Inferior parietal cortex (tissue), 1 donor: ENCODE data around the gene TMEM143.

Experiments
- DNase-seq: peaks from one replicate; pipeline ENCODE4 v3.0.0-alpha.2; 2016; ENCODE audit errors: extremely low spot score

The TMEM143 gene

GRCh38 chr19:48359123-48359522 lies 4.6 kb downstream of the TMEM143 start:
- DNase-seq = no peak

DNA sequence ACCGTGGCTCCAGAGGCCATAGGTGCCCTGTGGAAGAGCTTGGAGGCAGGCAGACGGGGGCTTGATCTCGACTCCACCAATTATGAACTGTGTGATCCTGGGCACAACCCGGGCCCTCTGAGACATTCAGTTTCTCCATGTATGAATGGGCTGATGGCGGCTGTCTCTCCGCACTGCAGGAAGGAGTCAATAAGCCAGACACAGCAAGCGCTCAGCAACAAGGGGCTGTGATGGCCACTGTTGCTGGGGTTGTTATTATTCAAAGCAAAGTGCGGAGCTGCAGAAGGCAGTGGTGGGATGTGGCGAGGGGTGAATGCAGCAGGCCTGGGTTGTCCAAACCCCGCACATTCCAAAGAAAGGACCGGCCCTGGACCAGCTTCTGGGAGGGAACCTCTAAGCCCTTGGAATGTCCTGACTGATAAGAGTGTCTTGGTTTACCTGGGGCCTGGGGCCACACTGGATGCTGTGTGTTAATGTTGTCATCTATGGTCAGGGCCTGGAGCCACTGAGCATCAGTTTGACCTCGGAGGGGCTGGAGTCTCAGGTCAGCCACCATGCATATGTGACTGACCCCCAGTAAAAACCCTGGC lies 8.3 kb downstream of the TMEM143 start:
- DNase-seq = no peak

GRCh38 chr19:48354332-48354992 lies 9.3 kb downstream of the TMEM143 start:
- DNase-seq = no peak

DNA sequence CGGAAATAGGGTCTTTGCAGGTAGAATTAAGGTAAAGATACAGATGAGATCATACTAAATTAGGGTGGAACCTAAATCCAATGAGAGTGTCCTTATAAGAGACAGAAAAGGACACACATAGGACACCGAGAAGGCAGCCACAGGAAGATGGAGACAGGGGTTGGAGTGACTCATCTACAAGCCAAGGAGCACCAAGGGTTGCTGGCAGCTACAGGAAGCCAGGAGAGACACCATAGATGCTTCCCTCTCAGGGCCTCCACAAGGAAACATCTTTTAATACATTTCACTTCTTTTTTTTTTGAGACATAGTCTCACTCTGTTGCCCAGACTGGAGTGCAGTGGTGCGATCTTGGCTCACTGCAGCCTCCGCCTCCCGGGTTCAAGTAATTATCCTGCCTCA lies 10.1 kb downstream of the TMEM143 start:
- DNase-seq = no peak

DNA sequence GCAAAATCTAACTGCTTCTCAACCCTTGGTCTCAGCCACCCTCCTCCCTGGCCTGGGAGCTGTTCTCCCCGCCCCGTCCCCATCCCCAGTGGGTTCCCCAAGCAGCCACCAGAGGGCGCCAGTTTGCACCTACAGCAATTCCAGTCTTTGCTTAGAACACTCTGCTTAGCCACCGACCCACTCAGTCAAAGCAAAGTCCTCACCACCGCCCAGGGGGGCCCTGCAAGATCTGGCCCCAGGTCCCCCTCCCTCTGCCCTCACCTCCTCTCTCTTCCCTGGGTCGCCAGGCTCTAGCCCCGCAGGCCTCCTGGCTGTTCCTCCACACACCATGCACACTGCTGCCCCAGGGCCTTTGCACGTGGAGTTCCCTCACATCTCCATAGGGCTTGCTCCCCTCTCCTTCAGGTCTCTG lies 12.4 kb downstream of the TMEM143 start:
- peak; percentile 30 for DNase-seq

DNA sequence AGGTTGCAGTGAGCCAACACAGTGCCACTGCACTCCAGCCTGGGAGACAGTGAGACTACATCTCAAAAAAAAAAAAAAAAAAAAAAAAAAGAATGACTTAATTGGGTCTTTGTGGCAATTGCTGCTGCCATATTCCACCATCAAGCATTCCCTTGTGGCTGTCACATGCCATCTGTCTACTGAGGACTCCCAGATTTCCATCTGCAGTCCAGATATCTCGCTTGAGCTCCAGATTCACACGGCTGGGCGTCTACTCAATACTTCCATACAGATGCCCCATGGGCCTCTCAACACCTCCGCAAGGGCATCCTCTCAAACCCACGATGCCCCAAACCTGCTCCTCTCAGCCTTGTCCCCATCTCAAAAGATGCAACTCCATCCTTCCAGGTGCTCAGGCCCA lies 12.9 kb downstream of the TMEM143 start:
- DNase-seq = no peak

GRCh38 chr19:48348737-48349136 lies 15.0 kb downstream of the TMEM143 start:
- DNase-seq = no peak

GRCh38 chr19:48348045-48348444 lies 15.7 kb downstream of the TMEM143 start:
- DNase-seq = no peak

- DNase-seq = no peak
Measured at GRCh38 chr19:48346191-48346590, 17.5 kb downstream of the TMEM143 start.

- no peak for DNase-seq
Measured at GRCh38 chr19:48344892-48345291, 18.8 kb downstream of the TMEM143 start.

DNA sequence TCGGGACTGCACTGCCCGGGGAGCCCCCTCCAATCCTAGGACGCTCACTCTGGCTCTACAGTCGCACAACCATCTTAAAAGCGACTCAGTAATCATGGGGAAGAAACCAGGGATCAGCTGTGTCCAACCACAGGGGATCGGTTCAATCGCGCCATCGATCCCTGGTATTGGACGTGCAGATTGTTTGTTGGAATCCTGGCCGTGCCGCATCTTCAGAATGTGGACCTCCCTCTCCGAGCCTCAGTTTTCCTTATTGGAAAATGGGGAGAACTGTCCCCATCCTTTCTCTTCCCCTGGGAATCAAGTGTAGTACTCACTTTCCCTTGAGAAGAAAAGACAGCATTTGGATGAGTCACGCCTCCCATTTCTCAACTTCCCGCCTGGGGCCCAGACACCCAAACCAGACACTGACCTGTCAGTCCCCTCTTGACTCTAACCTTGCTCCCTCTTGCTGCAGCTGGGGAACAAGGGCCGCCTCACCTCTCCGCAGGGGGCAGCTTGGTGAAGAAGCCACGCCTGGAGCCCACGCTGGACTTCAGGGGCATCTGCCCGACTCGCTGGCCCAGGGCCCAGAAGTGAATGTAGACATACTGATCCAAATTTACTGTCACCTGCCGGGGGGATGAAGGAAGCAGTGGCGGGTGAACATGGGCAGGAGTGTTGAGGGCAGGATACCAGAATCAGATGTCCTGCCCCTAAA lies 20.7 kb downstream of the TMEM143 start:
- no peak for DNase-seq

DNA sequence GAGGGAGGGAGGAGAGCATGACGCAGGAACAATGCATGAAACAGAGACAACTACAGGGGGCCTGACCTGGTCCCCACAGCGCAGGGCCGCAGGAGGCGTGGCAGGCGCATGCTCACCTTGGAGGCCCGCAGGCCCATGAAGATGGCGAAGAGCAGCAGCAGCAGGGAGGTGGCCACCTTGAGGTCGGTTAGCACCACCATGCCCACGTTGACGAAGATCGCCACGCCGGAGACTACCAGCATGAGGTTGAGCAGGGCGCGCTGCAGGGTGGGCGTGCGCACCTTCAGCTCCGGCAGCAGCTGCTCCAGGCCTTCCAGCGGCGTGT lies 21.4 kb downstream of the TMEM143 start:
- DNase-seq = no peak

- DNase-seq = no peak
Measured at GRCh38 chr19:48341515-48342413, 22.0 kb downstream of the TMEM143 start.

DNA sequence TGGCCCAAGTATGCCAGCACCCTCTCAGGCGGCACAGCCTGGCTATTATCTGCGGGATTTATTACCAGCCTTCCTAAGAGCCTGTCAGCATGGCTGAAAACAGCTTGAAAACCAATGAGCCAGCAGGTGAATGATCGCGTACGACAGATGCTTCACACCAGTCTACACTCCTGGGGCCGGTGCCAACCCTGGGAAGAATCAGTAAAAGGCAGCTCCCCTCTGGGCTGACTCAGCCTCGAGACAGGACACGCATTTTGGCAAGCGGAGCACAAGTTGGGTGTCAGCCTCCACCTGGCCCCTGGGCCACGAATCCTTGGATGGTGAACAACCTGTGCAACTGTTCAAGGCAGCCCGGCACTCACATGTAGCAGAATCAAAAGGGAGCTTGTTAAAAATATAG lies 22.7 kb downstream of the TMEM143 start:
- peak; percentile 39 for DNase-seq

GRCh38 chr19:48338802-48339503 lies 24.8 kb downstream of the TMEM143 start:
- no peak for DNase-seq

GRCh38 chr19:48338253-48338755 lies 25.4 kb downstream of the TMEM143 start:
- DNase-seq = no peak

DNA sequence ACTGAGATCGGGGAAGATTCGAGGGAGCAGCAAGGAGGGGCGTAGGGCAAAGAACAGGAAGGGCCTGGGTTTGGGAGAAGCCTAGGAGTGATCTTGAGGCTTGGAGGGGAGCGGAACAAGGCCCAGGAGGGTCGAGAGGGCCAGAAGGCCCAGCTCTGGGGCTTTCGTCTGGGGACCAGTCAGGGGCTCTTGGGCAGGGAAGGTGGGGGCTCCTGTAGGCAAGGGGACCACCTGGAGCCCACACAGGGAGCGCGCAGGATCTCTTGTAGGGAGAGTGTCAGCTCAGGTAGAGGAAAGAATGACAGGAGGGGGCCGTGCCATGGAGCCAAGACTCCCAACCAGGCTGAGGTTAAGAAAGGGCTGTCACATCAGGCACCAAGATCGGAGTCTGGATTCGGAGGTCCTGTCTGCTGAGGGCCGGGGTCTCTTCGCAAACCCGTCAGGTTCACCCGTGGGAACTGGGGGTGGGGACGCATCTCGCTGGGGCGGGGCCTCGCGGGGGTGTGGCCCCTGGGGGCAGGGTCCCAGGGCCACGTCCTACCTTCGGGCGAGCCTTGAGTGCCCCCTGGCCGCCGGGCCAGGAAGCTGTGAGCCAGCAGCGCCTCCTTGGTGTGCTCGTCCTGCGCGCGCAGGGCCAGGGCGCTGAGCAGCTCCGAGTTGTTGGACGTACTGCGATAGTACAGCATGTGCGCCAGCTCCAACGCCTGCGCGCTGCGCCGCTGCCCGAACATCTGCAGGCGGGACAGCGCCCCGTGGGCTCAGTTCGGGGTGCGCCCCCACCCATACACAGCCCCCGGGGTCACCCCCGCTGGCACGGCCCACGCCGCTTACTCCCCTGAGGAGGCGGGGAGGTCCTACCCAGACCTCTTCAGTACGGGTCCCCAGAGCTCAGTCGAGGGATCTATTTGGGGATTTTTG lies 30.0 kb downstream of the TMEM143 start:
- peak; percentile 78 for DNase-seq

DNA sequence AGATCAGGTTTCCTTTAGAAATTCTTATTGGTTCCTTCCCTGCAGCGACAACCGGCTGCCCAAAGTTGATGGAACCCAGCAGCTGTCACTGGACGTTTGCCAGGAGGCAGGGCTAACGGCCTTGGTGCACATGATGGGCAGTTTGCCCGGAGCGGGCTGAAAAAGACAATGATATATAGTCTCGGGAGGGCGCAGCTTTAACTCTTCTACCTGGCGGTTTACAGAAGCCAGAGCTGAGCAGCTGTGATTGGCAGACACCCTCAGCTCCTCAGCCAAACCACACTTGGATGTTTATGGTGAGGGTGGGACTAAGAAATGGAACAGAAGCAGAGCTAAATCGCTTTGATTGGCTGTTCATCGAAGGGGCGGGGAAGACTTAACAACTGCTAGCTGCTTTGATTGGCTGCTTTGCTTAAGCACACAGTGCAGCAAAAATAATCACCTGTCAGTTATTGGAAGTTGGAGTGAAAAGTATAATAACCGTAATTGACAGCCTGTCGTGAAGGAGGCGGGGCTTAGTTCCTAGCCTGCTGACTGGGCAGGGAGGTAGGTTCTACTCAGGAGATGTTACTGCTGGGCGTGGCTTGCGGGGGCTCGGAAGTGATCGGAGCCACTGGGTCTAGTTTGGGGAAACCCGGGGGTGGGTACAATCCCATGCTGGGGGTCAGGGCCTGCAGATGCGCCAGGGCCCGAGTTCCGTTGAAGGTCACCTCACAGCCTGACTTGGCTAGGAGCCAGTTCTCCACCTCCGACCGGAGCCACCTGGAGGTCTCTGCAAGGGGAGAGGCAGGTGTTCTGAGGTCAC lies 30.9 kb downstream of the TMEM143 start:
- DNase-seq = peak; percentile 91

- no peak for DNase-seq
Measured at GRCh38 chr19:48332351-48332661, 31.4 kb downstream of the TMEM143 start.
